H9 (cell line): ENCODE measurements around the gene ARHGAP1. TPM values are rescaled to one million over a fixed set of nuclear protein-coding genes. Genes with fewer than 3 reads are reported as not detected.

ENCODE experiments used
- DNase-seq: peaks from one replicate; pipeline ENCODE4 v3.0.0-alpha.2; 2017
- H2AFZ ChIP-seq: one replicate; pipeline ENCODE4 v1.6.1; 2013; ENCODE audit warnings: mild to moderate bottlenecking, low read length, control low read depth, moderate library complexity
- H2AK5ac ChIP-seq: 2 replicates; pipeline ENCODE4 v1.6.1; 2013; ENCODE audit warnings: low read length, control low read depth, mixed read lengths; ENCODE audit not compliant: insufficient read length
- H2BK120ac ChIP-seq: one replicate; pipeline ENCODE4 v1.6.1; 2013; ENCODE audit warnings: low read depth, mild to moderate bottlenecking, low read length, control low read depth, inconsistent platforms; ENCODE audit not compliant: poor library complexity, severe bottlenecking
- H2BK12ac ChIP-seq: 2 replicates; pipeline ENCODE4 v1.6.1; 2013; ENCODE audit warnings: low read length, control low read depth, mixed read lengths, low read depth; ENCODE audit not compliant: insufficient read length
- H2BK15ac ChIP-seq: 2 replicates; pipeline ENCODE4 v1.6.1; 2013; ENCODE audit warnings: low read depth, low read length, control low read depth
- H2BK20ac ChIP-seq: one replicate; pipeline ENCODE4 v1.6.1; 2013; ENCODE audit warnings: low read depth, mild to moderate bottlenecking, low read length, control low read depth, inconsistent platforms; ENCODE audit not compliant: poor library complexity, severe bottlenecking
- H2BK5ac ChIP-seq: 2 replicates; pipeline ENCODE4 v1.6.1; 2013; ENCODE audit warnings: low read length, control low read depth, mixed read lengths; ENCODE audit not compliant: insufficient read length
- H3K14ac ChIP-seq: 2 replicates; pipeline ENCODE4 v1.6.1; 2013; ENCODE audit warnings: low read length, control low read depth; ENCODE audit not compliant: insufficient read depth
- H3K18ac ChIP-seq: 2 replicates; pipeline ENCODE4 v1.6.1; 2013; ENCODE audit warnings: low read depth, mild to moderate bottlenecking, mixed read lengths, low read length, control low read depth; ENCODE audit not compliant: insufficient read length
- H3K23ac ChIP-seq: 2 replicates; pipeline ENCODE4 v1.6.1; 2013; ENCODE audit warnings: low read length, control low read depth, mixed read lengths, low read depth; ENCODE audit not compliant: insufficient read length
- H3K23me2 ChIP-seq: 2 replicates; pipeline ENCODE4 v1.6.1; 2013; ENCODE audit warnings: low read depth, mild to moderate bottlenecking, mixed read lengths, low read length, control low read depth; ENCODE audit not compliant: insufficient read length, poor library complexity, severe bottlenecking
- H3K27ac ChIP-seq: 2 replicates; pipeline ENCODE4 v1.5.1; 2013; ENCODE audit warnings: low read length, control low read depth, mixed read lengths, low read depth; ENCODE audit not compliant: insufficient read length
- H3K27me3 ChIP-seq: 2 replicates; pipeline ENCODE4 v1.6.1; 2013; ENCODE audit warnings: low read length, control low read depth, inconsistent platforms; ENCODE audit not compliant: insufficient read depth
- H3K4ac ChIP-seq: 2 replicates; pipeline ENCODE4 v1.6.1; 2013; ENCODE audit warnings: low read depth, mild to moderate bottlenecking, control low read depth, inconsistent platforms, low read length, moderate library complexity
- H3K4me1 ChIP-seq: 2 replicates; pipeline ENCODE4 v1.6.1; 2013; ENCODE audit warnings: low read length, control low read depth, inconsistent platforms; ENCODE audit not compliant: insufficient read depth
- H3K4me2 ChIP-seq: 2 replicates; pipeline ENCODE4 v1.6.1; 2013; ENCODE audit warnings: low read length, control low read depth, mixed read lengths; ENCODE audit not compliant: insufficient read length, insufficient read depth
- H3K56ac ChIP-seq: 2 replicates; pipeline ENCODE4 v1.6.1; 2013; ENCODE audit warnings: low read depth, mild to moderate bottlenecking, mixed read lengths, low read length, control low read depth; ENCODE audit not compliant: insufficient read length
- H3K79me1 ChIP-seq: 2 replicates; pipeline ENCODE4 v1.6.1; 2013; ENCODE audit warnings: low read depth, mild to moderate bottlenecking, moderate library complexity, low read length, control low read depth, inconsistent platforms; ENCODE audit not compliant: insufficient read depth, poor library complexity, severe bottlenecking
- H3K79me2 ChIP-seq: 2 replicates; pipeline ENCODE4 v1.6.1; 2013; ENCODE audit warnings: low read length, control low read depth, inconsistent platforms; ENCODE audit not compliant: insufficient read depth
- H3K9ac ChIP-seq: 2 replicates; pipeline ENCODE4 v1.6.1; 2013; ENCODE audit warnings: low read length, control low read depth, mixed read lengths; ENCODE audit not compliant: insufficient read length; ENCODE audit errors: extremely low read depth
- H3K9me3 ChIP-seq: one replicate; pipeline ENCODE4 v1.6.1; 2013; ENCODE audit warnings: low read depth, low read length, inconsistent platforms; ENCODE audit not compliant: control insufficient read depth
- H3T11ph ChIP-seq: one replicate; pipeline ENCODE4 v1.6.1; 2013; ENCODE audit warnings: mild to moderate bottlenecking, low read length, control low read depth, inconsistent platforms
- H4K20me1 ChIP-seq: one replicate; pipeline ENCODE4 v1.6.1; 2013; ENCODE audit not compliant: control insufficient read depth, insufficient read length, insufficient read depth
- H4K5ac ChIP-seq: 2 replicates; pipeline ENCODE4 v1.6.1; 2013; ENCODE audit warnings: low read depth, mild to moderate bottlenecking, mixed read lengths, low read length, control low read depth; ENCODE audit not compliant: insufficient read length
- H4K8ac ChIP-seq: replicated peaks from 2 replicates; pipeline ENCODE4 v1.6.1; 2013; ENCODE audit warnings: low read length, control low read depth, mixed read lengths, low read depth; ENCODE audit not compliant: insufficient read length
- H4K91ac ChIP-seq: 2 replicates; pipeline ENCODE4 v1.6.1; 2013; ENCODE audit warnings: low read depth, mild to moderate bottlenecking, moderate library complexity, mixed read lengths, low read length, control low read depth; ENCODE audit not compliant: insufficient read length
- H3K27ac Mint-ChIP-seq, 3 experiments: 2 replicates in 2 of 3; 3 replicates in 1 of 3; pipeline ENCODE4 v1.8.0; 2020 to 2021; ENCODE audit warnings: mixed read lengths in 3 of 3, mild to moderate bottlenecking in 1 of 3, moderate library complexity in 1 of 3
- H3K27me3 Mint-ChIP-seq: 2 replicates; pipeline ENCODE4 v1.8.0; 2021; ENCODE audit warnings: low read depth, mild to moderate bottlenecking, moderate library complexity, mixed read lengths
- H3K36me3 Mint-ChIP-seq, 3 experiments: 2 replicates in 2 of 3; 3 replicates in 1 of 3; pipeline ENCODE4 v1.8.0; 2020 to 2021; ENCODE audit warnings: low read depth in 3 of 3, mixed read lengths in 3 of 3; ENCODE audit not compliant: insufficient read depth in 1 of 3
- H3K4me1 Mint-ChIP-seq, 2 experiments: 2 replicates each; pipeline ENCODE4 v1.8.0; 2020; ENCODE audit warnings: mixed read lengths in 2 of 2
- H3K4me3 Mint-ChIP-seq, 2 experiments: 2 replicates in 1 of 2; 3 replicates in 1 of 2; pipeline ENCODE4 v1.8.0; 2020 to 2021; ENCODE audit warnings: mild to moderate bottlenecking in 2 of 2, mixed read lengths in 2 of 2, moderate library complexity in 1 of 2
- H3K9me3 Mint-ChIP-seq, 2 experiments: 2 replicates in 1 of 2; 3 replicates in 1 of 2; pipeline ENCODE4 v1.8.0; 2020; ENCODE audit warnings: mild to moderate bottlenecking in 2 of 2, mixed read lengths in 2 of 2, moderate library complexity in 1 of 2
- CTCF ChIP-seq: fragments of 200-600 bp; sonication (generic); conservative IDR thresholded peaks from 3 replicates; pipeline ENCODE4 v1.8.0; 2021; ENCODE audit warnings: antibody characterized with exemption, mild to moderate bottlenecking
- WGBS: extraction: QIAGEN DNeasy Blood & Tissue Kit; methylation state at CpG from one replicate; pipeline ENCODE4 v1.1.7; 2013; ENCODE audit warnings: missing lambda C conversion rate, low lambda C conversion rate, mixed read lengths; ENCODE audit not compliant: insufficient read length; ENCODE audit errors: extremely low coverage; 5-methylcytosine and 5-hydroxymethylcytosine counted together
- total RNA-seq: library from RNA; stranded (reverse); gene quantifications from 2 replicates; pipeline ENCODE4 v1.2.1, GENCODE V29; 2021

Gene ARHGAP1
- total RNA-seq, 1 experiment from 2014 or later = 45.3 TPM

DNA sequence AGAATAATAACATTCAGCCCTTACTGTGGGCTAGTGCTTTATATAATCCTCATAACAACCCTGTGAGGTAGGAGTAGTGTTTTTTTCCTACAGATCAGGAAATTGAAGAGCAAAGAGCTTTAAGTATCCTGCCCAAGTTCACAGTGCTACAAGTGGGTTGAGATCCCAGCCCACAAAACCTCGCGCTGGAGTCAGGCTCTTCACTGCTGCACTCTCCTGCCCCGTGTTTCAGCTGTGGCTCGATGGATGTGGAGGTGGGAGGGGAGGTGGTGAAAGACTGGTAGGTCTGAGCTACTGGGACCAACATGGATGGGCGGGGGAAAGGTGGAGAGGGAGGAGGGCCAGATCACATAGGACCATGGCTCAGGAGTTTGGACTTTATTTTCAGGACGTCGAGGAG lies 6.5 kb upstream of the ARHGAP1 start:
- no peak for TF ChIP-seq CTCF
- no peak for DNase-seq
- WGBS = no CpG with 5 or more reads among the region's 7 CpGs
- H4K8ac ChIP-seq = no peak overlapping the region
- H2AK5ac ChIP-seq = no peak overlapping the region
- H3K4me3 Mint-ChIP-seq = no peak overlapping the region; a peak in 1 of 5 replicates
- H3K27ac ChIP-seq = no peak overlapping the region
- no peak overlapping the region for H2BK5ac ChIP-seq
- no peaks in the 10 kb centered on the region for H3K23me2 ChIP-seq
- no peaks in the 10 kb centered on the region for H3K79me2 ChIP-seq
- peaks cover 0 to 3% of the 10 kb centered on the region in 2 experiments; a peak in 1 of 4 replicates for H3K4me1 Mint-ChIP-seq
- H3T11ph ChIP-seq = no peak overlapping the region
- no peak overlapping the region for H4K91ac ChIP-seq
- H2BK20ac ChIP-seq = no peak overlapping the region
- no peak overlapping the region for H3K23ac ChIP-seq
- no peak overlapping the region for H3K56ac ChIP-seq
- no peak overlapping the region for H3K4me2 ChIP-seq
- H2AFZ ChIP-seq = no peak overlapping the region
- H3K9me3 ChIP-seq = no peaks in the 10 kb centered on the region
- H3K27ac Mint-ChIP-seq = no peak overlapping the region; a peak in 1 of 7 replicates
- no peaks in the 10 kb centered on the region for H4K20me1 ChIP-seq
- H3K27me3 Mint-ChIP-seq = no peaks in the 10 kb centered on the region
- H2BK12ac ChIP-seq = no peak overlapping the region
- no peak overlapping the region for H4K5ac ChIP-seq
- no peaks in the 10 kb centered on the region for H3K4me1 ChIP-seq
- H3K27me3 ChIP-seq = no peaks in the 10 kb centered on the region
- no peaks in the 10 kb centered on the region for H3K9me3 Mint-ChIP-seq
- H3K9ac ChIP-seq = no peak overlapping the region
- H2BK120ac ChIP-seq = no peak overlapping the region
- no peak overlapping the region for H2BK15ac ChIP-seq
- H3K14ac ChIP-seq = no peak overlapping the region
- H3K4ac ChIP-seq = no peak overlapping the region
- no peak overlapping the region for H3K18ac ChIP-seq
- H3K36me3 Mint-ChIP-seq = peaks cover 20 to 50% (median 36%) of the 10 kb centered on the region in 3 experiments; a peak in 6 of 7 replicates
- no peaks in the 10 kb centered on the region for H3K79me1 ChIP-seq
